IMR-90 (cell line): ENCODE measurements around the gene ECE2. TPM values are rescaled to one million over a fixed set of nuclear protein-coding genes. Genes with fewer than 3 reads are reported as not detected.

Experiments used
- ATAC-seq: fragments of 200-7000 bp; cut with Tn5 transposase; 2 replicates; pipeline ENCODE4 v1.9.1; 2020; ENCODE audit warnings: low read depth, mild to moderate bottlenecking, moderate library complexity
- BruUV-seq: library from RNA; stranded (reverse); fragments of 400-500 nt; replicated peaks from 2 replicates; lab custom pipeline; 2021; lab: Mats Ljungman, UMichigan
- CTCF ChIA-PET: fragments of 300-600 bp; formaldehyde crosslinking; extraction: SDS; loops from one replicate; lab custom pipeline; 2021; ENCODE audit warnings: antibody characterized with exemption; lab: Yijun Ruan, JAX
- POLR2A ChIA-PET: fragments of 300-600 bp; sonication (Branson Sonifier 250); formaldehyde crosslinking; loops from one replicate; lab custom pipeline; 2022; ENCODE audit warnings: antibody characterized with exemption; ENCODE audit not compliant: unreplicated experiment; lab: Charles Lee
- DNase-seq: peaks from one replicate; pipeline ENCODE4 v3.0.0; 2013
- H2AFZ ChIP-seq: replicated peaks from 2 replicates; pipeline ENCODE3; 2013; ENCODE audit warnings: low read length, mild to moderate bottlenecking; ENCODE audit not compliant: poor library complexity
- H2AK5ac ChIP-seq: 2 replicates; pipeline ENCODE4 v1.6.1; 2013; ENCODE audit warnings: low read depth, low read length, inconsistent platforms
- H2AK9ac ChIP-seq: replicated peaks from 2 replicates; pipeline ENCODE3; 2013; ENCODE audit warnings: mild to moderate bottlenecking, low read depth, low read length, moderate library complexity; ENCODE audit not compliant: poor library complexity
- H2BK120ac ChIP-seq: 2 replicates; pipeline ENCODE4 v1.6.1; 2013; ENCODE audit warnings: low read depth, low read length, inconsistent platforms
- H2BK15ac ChIP-seq: 3 replicates; pipeline ENCODE4 v1.6.1; 2013; ENCODE audit warnings: low read depth, low read length, inconsistent platforms
- H2BK20ac ChIP-seq: 2 replicates; pipeline ENCODE4 v1.6.1; 2013; ENCODE audit warnings: low read depth, mild to moderate bottlenecking, inconsistent platforms, low read length, moderate library complexity
- H2BK5ac ChIP-seq: 2 replicates; pipeline ENCODE4 v1.6.1; 2013; ENCODE audit warnings: mild to moderate bottlenecking, low read depth, low read length, inconsistent platforms; ENCODE audit not compliant: poor library complexity, severe bottlenecking
- H3K14ac ChIP-seq: replicated peaks from 2 replicates; pipeline ENCODE4 v1.6.1; 2013; ENCODE audit warnings: low read depth, low read length, inconsistent platforms
- H3K18ac ChIP-seq: 2 replicates; pipeline ENCODE4 v1.6.1; 2013; ENCODE audit warnings: low read depth, low read length, control low read depth
- H3K23ac ChIP-seq: 2 replicates; pipeline ENCODE4 v1.6.1; 2013; ENCODE audit warnings: low read depth, low read length, inconsistent platforms
- H3K27ac ChIP-seq: 2 replicates; pipeline ENCODE4 v1.5.1; 2013; ENCODE audit warnings: mild to moderate bottlenecking, control low read depth, low read length; ENCODE audit not compliant: insufficient read depth
- H3K27me3 ChIP-seq: 2 replicates; pipeline ENCODE4 v1.6.1; 2013; ENCODE audit warnings: low read length; ENCODE audit not compliant: control insufficient read depth, insufficient read depth
- H3K36me3 ChIP-seq: 2 replicates; pipeline ENCODE4 v1.6.1; 2013; ENCODE audit warnings: low read length, mixed read lengths; ENCODE audit not compliant: control insufficient read depth, insufficient read depth
- H3K4ac ChIP-seq: 2 replicates; pipeline ENCODE4 v1.6.1; 2013; ENCODE audit warnings: low read depth, low read length, inconsistent platforms
- H3K4me1 ChIP-seq: 2 replicates; pipeline ENCODE4 v1.6.1; 2013; ENCODE audit warnings: low read length, mixed read lengths; ENCODE audit not compliant: control insufficient read depth, insufficient read depth
- H3K4me2 ChIP-seq: 2 replicates; pipeline ENCODE4 v1.6.1; 2013; ENCODE audit warnings: low read depth, mild to moderate bottlenecking, control low read depth, low read length, moderate library complexity
- H3K4me3 ChIP-seq: 2 replicates; pipeline ENCODE4 v1.5.1; 2013; ENCODE audit warnings: low read depth, mild to moderate bottlenecking, control low read depth, low read length, moderate library complexity; ENCODE audit not compliant: insufficient read depth
- H3K56ac ChIP-seq: 2 replicates; pipeline ENCODE4 v1.6.1; 2013; ENCODE audit warnings: low read length, inconsistent platforms; ENCODE audit not compliant: insufficient read depth; ENCODE audit errors: extremely low read depth
- H3K79me1 ChIP-seq, 2 experiments: 2 replicates each; pipeline ENCODE4 v1.6.1; 2013; ENCODE audit warnings: low read length in 2 of 2, inconsistent platforms in 1 of 2, low read depth in 1 of 2
- H3K9ac ChIP-seq: 2 replicates; pipeline ENCODE4 v1.6.1; 2013; ENCODE audit warnings: low read depth, low read length, control low read depth
- H3K9me1 ChIP-seq: 2 replicates; pipeline ENCODE4 v1.6.1; 2013; ENCODE audit warnings: low read length, inconsistent platforms; ENCODE audit not compliant: insufficient read depth
- H3K9me3 ChIP-seq: 2 replicates; pipeline ENCODE4 v1.6.1; 2013; ENCODE audit warnings: low read length; ENCODE audit not compliant: control insufficient read depth, insufficient read depth
- H4K20me1 ChIP-seq: 2 replicates; pipeline ENCODE4 v1.6.1; 2013; ENCODE audit warnings: low read length, inconsistent platforms; ENCODE audit not compliant: insufficient read depth
- H4K5ac ChIP-seq: 2 replicates; pipeline ENCODE4 v1.6.1; 2013; ENCODE audit warnings: mild to moderate bottlenecking, low read depth, low read length, control low read depth
- H4K8ac ChIP-seq, 2 experiments: 2 replicates each; pipeline ENCODE4 v1.6.1; 2013; ENCODE audit warnings: low read depth in 2 of 2, low read length in 2 of 2, control low read depth in 1 of 2, inconsistent platforms in 1 of 2
- H4K91ac ChIP-seq: 2 replicates; pipeline ENCODE4 v1.6.1; 2013; ENCODE audit warnings: low read depth, low read length, inconsistent platforms; ENCODE audit not compliant: insufficient read depth
- FOS ChIP-seq: fragments of 150-350 bp; IDR thresholded peaks from 2 replicates; pipeline ENCODE4 v1.6.1; 2016; ENCODE audit warnings: low read depth, low read length
- MAZ ChIP-seq: IDR thresholded peaks from 2 replicates; pipeline ENCODE4 v1.6.1; 2012; ENCODE audit warnings: low read depth, mild to moderate bottlenecking, low read length, improper control_type of control experiment, moderate library complexity, borderline replicate concordance
- MXI1 ChIP-seq: IDR thresholded peaks from 2 replicates; pipeline ENCODE4 v1.6.1; 2012; ENCODE audit warnings: low read depth, mild to moderate bottlenecking, low read length, moderate library complexity, borderline replicate concordance
- NFE2L2 ChIP-seq: fragments of 150-350 bp; IDR thresholded peaks from 2 replicates; pipeline ENCODE4 v1.6.1; 2016; ENCODE audit warnings: low read depth, mild to moderate bottlenecking, low read length
- RCOR1 ChIP-seq: IDR thresholded peaks from 2 replicates; pipeline ENCODE4 v1.6.1; 2012; ENCODE audit warnings: mild to moderate bottlenecking, low read length, improper control_type of control experiment; ENCODE audit not compliant: insufficient replicate concordance
- WGBS, 2 experiments: methylation state at CpG; one replicate each; pipeline versions ENCODE4 v1.1.5 to v1.1.7; 2013; ENCODE audit warnings: missing lambda C conversion rate in 2 of 2; ENCODE audit not compliant: insufficient read length in 1 of 2; ENCODE audit errors: extremely low coverage in 2 of 2; 5-methylcytosine and 5-hydroxymethylcytosine counted together
- dilution Hi-C: fragments of 300-500 bp; cut with HindIII; formaldehyde crosslinking; loops from one replicate; pipeline ENCODE4 v1.14.3; 2018; ENCODE audit warnings: low sequenced_read_pairs; ENCODE audit not compliant: unreplicated experiment
- in situ Hi-C: fragments of 300-500 bp; cut with MboI; formaldehyde crosslinking; loops from 3 replicates; pipeline ENCODE4 v1.14.3; 2019; ENCODE audit warnings: low sequenced_read_pairs, inconsistent platforms, mixed read lengths
- intact Hi-C: fragments of 100-400 bp; cut with micrococcal nuclease; formaldehyde crosslinking; loops from 2 replicates; pipeline ENCODE4 v1.10.0; 2022
- polyA plus RNA-seq, 3 experiments: library from polyadenylated mRNA; depleted of rRNA; stranded (reverse); fragments of >200 nt; gene quantifications; 2 replicates each; pipeline ENCODE4 v1.2.3, GENCODE V29; 2012; ENCODE audit warnings: low replicate concordance in 1 of 3
- total RNA-seq: library from RNA; depleted of rRNA; stranded (reverse); fragments of >200 nt; gene quantifications from 2 replicates; pipeline ENCODE4 v1.2.3, GENCODE V29; 2012
- TF ChIP-seq, protein P1 (sequence below): fragments of 150-350 bp; IDR thresholded peaks from 2 replicates; pipeline ENCODE4 v1.6.1; 2017; ENCODE audit warnings: mild to moderate bottlenecking, antibody characterized with exemption, low read length, low read depth

Gene ECE2
- total and polyA plus RNA-seq, 2 of the 4 experiments (the other 2 are of a cell fraction) = not detected

DNA sequence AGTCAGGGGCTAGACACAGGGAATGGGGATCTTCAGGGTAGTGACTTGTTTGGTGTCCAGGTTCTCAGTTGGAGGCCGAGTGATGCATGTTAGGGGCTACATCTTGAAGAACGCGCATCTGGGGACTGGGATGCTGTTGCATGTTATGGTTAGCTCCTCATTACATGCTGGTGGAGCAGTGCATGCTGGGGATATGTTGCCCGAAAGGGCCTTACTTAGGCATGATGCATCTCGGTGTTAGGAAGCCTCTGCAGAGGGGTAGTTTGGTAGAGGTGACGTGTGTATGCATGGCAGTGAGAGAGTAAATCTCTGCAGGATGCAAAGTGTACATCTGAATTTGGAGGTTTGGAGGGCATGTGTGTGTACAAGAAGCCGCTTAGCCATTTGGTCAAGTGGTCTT, 41.0 kb downstream of the ECE2 start:
- dilution Hi-C loops (no loop called here), in situ Hi-C loops (no loop called here), intact Hi-C loops (no loop called here)
- Histone ChIP-seq H3K27ac (peak overlapping the region; percentile 5; the same call in 1 of the 2 replicates), H3K4ac (peak overlapping the region; percentile 97; the same call in 1 of the 2 replicates), H4K8ac (no peak overlapping the region), H3K27me3 (no peaks in the 10 kb centered on the region), H3K36me3 (peaks cover 37% of the 10 kb centered on the region), H3K18ac (no peak overlapping the region), H2BK5ac (no peak overlapping the region), H4K91ac (no peak overlapping the region), H3K23ac (peak overlapping the region; percentile 44), H2AK9ac (peak overlapping the region; percentile 23), H2BK15ac (no peak overlapping the region), H3K14ac (peak overlapping the region; percentile 7; the same call in 1 of the 2 replicates), H3K9me1 (peaks cover 27% of the 10 kb centered on the region), H2AK5ac (peak overlapping the region; percentile 9; the same call in 1 of the 2 replicates), H4K20me1 (peaks cover 68% of the 10 kb centered on the region), H2BK20ac (no peak overlapping the region), H3K9ac (peak overlapping the region; percentile 98), H3K4me2 (peak overlapping the region; percentile 95), H4K5ac (no peak overlapping the region), H3K4me3 (peak overlapping the region; percentile 91), H3K79me1 (peaks cover 12 to 47% of the 10 kb centered on the region in 2 experiments), H3K4me1 (peaks cover 25% of the 10 kb centered on the region), H2AFZ (peak overlapping the region; percentile 5), H3K9me3 (no peaks in the 10 kb centered on the region), H3K56ac (peak overlapping the region; percentile 22; the same call in 1 of the 2 replicates), H2BK120ac (no peak overlapping the region)
- ChIA-PET POLR2A (no interaction called here), CTCF (no interaction called here)
- ATAC-seq = no peak
- no peak for DNase-seq
- no peak for TF ChIP-seq MAZ
- no peak for TF ChIP-seq MXI1
- no peak for TF ChIP-seq RCOR1
- TF ChIP-seq, protein P1, sequence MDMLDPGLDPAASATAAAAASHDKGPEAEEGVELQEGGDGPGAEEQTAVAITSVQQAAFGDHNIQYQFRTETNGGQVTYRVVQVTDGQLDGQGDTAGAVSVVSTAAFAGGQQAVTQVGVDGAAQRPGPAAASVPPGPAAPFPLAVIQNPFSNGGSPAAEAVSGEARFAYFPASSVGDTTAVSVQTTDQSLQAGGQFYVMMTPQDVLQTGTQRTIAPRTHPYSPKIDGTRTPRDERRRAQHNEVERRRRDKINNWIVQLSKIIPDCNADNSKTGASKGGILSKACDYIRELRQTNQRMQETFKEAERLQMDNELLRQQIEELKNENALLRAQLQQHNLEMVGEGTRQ = no peak
- no peak for TF ChIP-seq NFE2L2
- TF ChIP-seq FOS = no peak
- 89% methylated on average over 5 of the region's 7 CpGs; no CpG with 5 or more reads in 1 of the 2 experiments for WGBS, 2 experiments
- no TSS peak for BruUV-seq
